G401.6 (cell line): ENCODE results near the gene GK.
"Not testable (repeated sequence)": the region's sequence is repeated elsewhere in the genome, so short reads cannot be mapped to it uniquely, and the experiment has no call there.

Experiments used
- FAIRE-seq: peaks from 2 replicates; lab custom pipeline; 2012; peaks lifted over from hg19 to GRCh38; lab: Jason Lieb, UNC

Gene GK

GRCh38 chrX:30653415-30654131 is at the start of gene GK:
Gene GK, plus strand, starts transcription at chrX:30653423. Its CDS starts 115 bp downstream, at chrX:30653538.
- FAIRE-seq, result no peak

- FAIRE-seq, result no peak
Observed at GRCh38 chrX:30607155-30607554, 46.1 kb upstream of the GK start.

- no peak for FAIRE-seq
Observed at GRCh38 chrX:30610026-30610425, 43.2 kb upstream of the GK start.

- FAIRE-seq, result no peak
Observed at GRCh38 chrX:30612250-30612655, 41.0 kb upstream of the GK start.

GRCh38 chrX:30613721-30614120 is 39.5 kb upstream of the GK start:
- no peak for FAIRE-seq

GRCh38 chrX:30615229-30615628 is 38.0 kb upstream of the GK start:
- FAIRE-seq, result no peak

GRCh38 chrX:30618160-30618765 is 35.0 kb upstream of the GK start:
- no peak for FAIRE-seq

GRCh38 chrX:30620125-30620524 is 33.1 kb upstream of the GK start:
- FAIRE-seq, result no peak

GRCh38 chrX:30620980-30621618 is 32.1 kb upstream of the GK start:
- FAIRE-seq, result no peak

GRCh38 chrX:30622361-30622760 is 30.9 kb upstream of the GK start:
- no peak for FAIRE-seq

GRCh38 chrX:30626402-30626801 is 26.8 kb upstream of the GK start:
- FAIRE-seq, result no peak

GRCh38 chrX:30627818-30628652 is 25.2 kb upstream of the GK start:
- no peak for FAIRE-seq

- not testable (repeated sequence) for FAIRE-seq
Observed at GRCh38 chrX:30634070-30634469, 19.2 kb upstream of the GK start.

- peak; percentile 59 for FAIRE-seq
Observed at GRCh38 chrX:30635630-30636029, 17.6 kb upstream of the GK start.

GRCh38 chrX:30637874-30638815 is 15.1 kb upstream of the GK start:
- FAIRE-seq, result no peak

- not testable (repeated sequence) for FAIRE-seq
Observed at GRCh38 chrX:30639702-30640101, 13.5 kb upstream of the GK start.

GRCh38 chrX:30642642-30643041 is 10.6 kb upstream of the GK start:
- FAIRE-seq, result no peak

GRCh38 chrX:30643313-30643821 is 9.9 kb upstream of the GK start:
- FAIRE-seq, result no peak

- FAIRE-seq, result no peak
Observed at GRCh38 chrX:30649859-30650258, 3.4 kb upstream of the GK start.

- no peak for FAIRE-seq
Observed at GRCh38 chrX:30652527-30653414, 452 bp upstream of the GK start.
